ENCODE results near the gene CD79B. TPM values are rescaled to one million over a fixed set of nuclear protein-coding genes. Genes with fewer than 3 reads are reported as not detected.
"Not testable (repeated sequence)": the region's sequence is repeated elsewhere in the genome, so short reads cannot be mapped to it uniquely, and the experiment has no call there.

Gene CD79B
- polyA plus RNA-seq, 1 of the 3 experiments (the other 2 are of a cell fraction) = 0.10 TPM

GRCh38 chr17:63920779-63921178, 11.4 kb downstream of the CD79B start:
- H3K27me3 ChIP-seq (ENCODE audit: insufficient read depth) = peaks cover 26% of the 10 kb centered on the region
- H3K4me1 ChIP-seq (ENCODE audit: control insufficient read depth in 1 of 2, insufficient read depth in 2 of 2, low read depth in 1 of 2, low read length in 1 of 2); DNase-seq; POLR2A ChIA-PET; H3K4me3 ChIP-seq (ENCODE audit: low read depth in 2 of 2, low read length in 1 of 2); H3K9me3 ChIP-seq; H3K4me2 ChIP-seq; H2AFZ ChIP-seq (ENCODE audit: low read depth); H3K9me2 ChIP-seq; H3K9ac ChIP-seq; H3K27ac ChIP-seq (ENCODE audit: low read depth in 2 of 2, low read length in 1 of 2); H3F3A ChIP-seq (replicated peaks; ENCODE audit: insufficient read depth); H4K20me1 ChIP-seq (ENCODE audit: insufficient read depth); H3K79me2 ChIP-seq (ENCODE audit: insufficient read depth); H3K36me3 ChIP-seq (replicated peaks in 1 of 2; ENCODE audit: control insufficient read depth in 1 of 2, insufficient read depth in 2 of 2, low read length in 1 of 2): not testable (repeated sequence)
- 47% methylated on average over 5 of the region's 5 CpGs for WGBS (ENCODE audit: low lambda C conversion rate)
- CTCF ChIA-PET = interaction anchor here (0.7 to 6.7 kb wide), 20 partner anchors 10 to 424 kb away, joined by 3 to 214 read pairs (median 14); partner anchors contain the start of genes CD79B, CSHL1, ERN1 and PRR29

- H2AFZ ChIP-seq (ENCODE audit: low read depth); H3K9me3 ChIP-seq; POLR2A ChIA-PET; H3F3A ChIP-seq (replicated peaks; ENCODE audit: insufficient read depth); H3K27ac ChIP-seq (ENCODE audit: low read depth in 2 of 2, low read length in 1 of 2); H3K79me2 ChIP-seq (ENCODE audit: insufficient read depth); H3K9ac ChIP-seq; H3K4me2 ChIP-seq; DNase-seq; H4K20me1 ChIP-seq (ENCODE audit: insufficient read depth); H3K4me1 ChIP-seq (ENCODE audit: control insufficient read depth in 1 of 2, insufficient read depth in 2 of 2, low read depth in 1 of 2, low read length in 1 of 2); H3K36me3 ChIP-seq (replicated peaks in 1 of 2; ENCODE audit: control insufficient read depth in 1 of 2, insufficient read depth in 2 of 2, low read length in 1 of 2); H3K9me2 ChIP-seq; H3K4me3 ChIP-seq (ENCODE audit: low read depth in 2 of 2, low read length in 1 of 2): not testable (repeated sequence)
- H3K27me3 ChIP-seq (ENCODE audit: insufficient read depth) = peaks cover 31% of the 10 kb centered on the region
- CTCF ChIA-PET = interaction anchor here (0.6 to 6.7 kb wide), 63 partner anchors 9 to 500 kb away, joined by 3 to 214 read pairs (median 6); partner anchors contain the start of genes CD79B, CSHL1, ERN1 and ICAM2
- WGBS (ENCODE audit: low lambda C conversion rate) = 77% methylated on average over 6 of the region's 6 CpGs
Observed at GRCh38 chr17:63920050-63920449, 12.1 kb downstream of the CD79B start.

- Histone ChIP-seq H3K4me1 (ENCODE audit: control insufficient read depth in 1 of 2, insufficient read depth in 2 of 2, low read depth in 1 of 2, low read length in 1 of 2) (no peaks in the 10 kb centered on the region), H3K27me3 (ENCODE audit: insufficient read depth) (peaks cover 31% of the 10 kb centered on the region), H3F3A (replicated peaks; ENCODE audit: insufficient read depth) (no peaks in the 10 kb centered on the region), H3K79me2 (ENCODE audit: insufficient read depth) (no peaks in the 10 kb centered on the region), H3K9me2 (no peaks in the 10 kb centered on the region), H3K9me3 (no peaks in the 10 kb centered on the region), H3K4me2 (no peak overlapping the region), H3K9ac (no peak overlapping the region), H3K36me3 (replicated peaks in 1 of 2; ENCODE audit: control insufficient read depth in 1 of 2, insufficient read depth in 2 of 2, low read length in 1 of 2) (no peaks in the 10 kb centered on the region), H3K27ac (ENCODE audit: low read depth in 2 of 2, low read length in 1 of 2) (no peak overlapping the region), H4K20me1 (ENCODE audit: insufficient read depth) (no peaks in the 10 kb centered on the region), H3K4me3 (ENCODE audit: low read depth in 2 of 2, low read length in 1 of 2) (no peak overlapping the region), H2AFZ (ENCODE audit: low read depth) (no peak overlapping the region)
- DNase-seq = peak; percentile 89
- CTCF ChIA-PET = interaction anchor here (0.6 to 6.7 kb wide), 75 partner anchors 8 to 500 kb away, joined by 3 to 214 read pairs (median 6); partner anchors contain the start of genes CD79B, CSHL1, ERN1 and ICAM2
- POLR2A ChIA-PET = no interaction called here
- TF ChIP-seq FOXM1 (IDR thresholded peaks at IDR 0.05; ENCODE audit: low read depth) (no peak), SIN3A (IDR thresholded peaks at IDR 0.05; ENCODE audit: borderline replicate concordance, low read depth, low read length) (no peak), ZBTB33 (IDR thresholded peaks at IDR 0.05; ENCODE audit: borderline replicate concordance, low read depth) (no peak), POLR2AphosphoS5 (IDR thresholded peaks at IDR 0.05; ENCODE audit: low read depth, low read length) (no peak), CTCF (IDR thresholded peaks at IDR 0.05) (peak; percentile 96), USF1 (IDR thresholded peaks at IDR 0.05; ENCODE audit: borderline replicate concordance, low read depth) (no peak), PBX3 (IDR thresholded peaks at IDR 0.05) (no peak), GATA2 (CRISPR knock-in tag; IDR thresholded peaks at IDR 0.05) (no peak), EP300 (IDR thresholded peaks at IDR 0.05; ENCODE audit: borderline replicate concordance in 1 of 2, low read depth in 1 of 2, low read length in 1 of 2) (no peak), TAF1 (IDR thresholded peaks at IDR 0.05; ENCODE audit: borderline replicate concordance, low read depth, low read length) (no peak), RFX5 (IDR thresholded peaks at IDR 0.05; ENCODE audit: low read length) (no peak), RAD21 (IDR thresholded peaks at IDR 0.05; ENCODE audit: low read length) (peak; percentile 92), NRF1 (IDR thresholded peaks at IDR 0.05; ENCODE audit: low read depth, low read length) (no peak), RXRA (IDR thresholded peaks at IDR 0.05; ENCODE audit: borderline replicate concordance, low read depth) (no peak), SMC3 (IDR thresholded peaks at IDR 0.05; ENCODE audit: low read depth, low read length) (peak; percentile 80), MAX (IDR thresholded peaks at IDR 0.05; ENCODE audit: low read depth) (no peak)
- 31% methylated on average over 8 of the region's 8 CpGs for WGBS (ENCODE audit: low lambda C conversion rate)
Observed at GRCh38 chr17:63919311-63919723, 12.8 kb downstream of the CD79B start.
